WTC11 (cell line): ENCODE data around the gene IL4I1. TPM values are rescaled to one million over a fixed set of nuclear protein-coding genes. Genes with fewer than 3 reads are reported as not detected.

ENCODE experiments used
- ATAC-seq: fragments of 200-7000 bp; cut with Tn5 transposase; 2 replicates; pipeline ENCODE4 v1.10.0; 2021; ENCODE audit warnings: mild to moderate bottlenecking, moderate library complexity
- CTCF ChIA-PET: fragments of 300-600 bp; sonication (Branson Sonifier 250); formaldehyde crosslinking; loops from one replicate; lab custom pipeline; 2021; ENCODE audit warnings: antibody characterized with exemption; lab: Charles Lee
- POLR2A ChIA-PET: fragments of 350-600 bp; sonication (Branson Sonifier 250); formaldehyde crosslinking; loops from one replicate; lab custom pipeline; 2021; ENCODE audit warnings: antibody characterized with exemption; lab: Charles Lee
- DNase-seq: peaks from one replicate; pipeline ENCODE4 v3.0.0; 2021; ENCODE audit warnings: low spot score
- H3K27ac Mint-ChIP-seq: 2 replicates; pipeline ENCODE4 v1.8.0; 2021; ENCODE audit warnings: mixed read lengths
- H3K27me3 Mint-ChIP-seq: 2 replicates; pipeline ENCODE4 v1.8.0; 2021; ENCODE audit warnings: low read depth, mild to moderate bottlenecking, moderate library complexity, mixed read lengths
- H3K36me3 Mint-ChIP-seq: 2 replicates; pipeline ENCODE4 v1.8.0; 2021; ENCODE audit warnings: mixed read lengths
- H3K4me1 Mint-ChIP-seq: 2 replicates; pipeline ENCODE4 v1.8.0; 2022; ENCODE audit warnings: mixed read lengths
- H3K4me3 Mint-ChIP-seq: 2 replicates; pipeline ENCODE4 v1.8.0; 2021; ENCODE audit warnings: mild to moderate bottlenecking, moderate library complexity, mixed read lengths
- H3K9me3 Mint-ChIP-seq: 2 replicates; pipeline ENCODE4 v1.8.0; 2021; ENCODE audit warnings: mixed read lengths
- ATF3 ChIP-seq: sonication (generic); formaldehyde crosslinking; conservative IDR thresholded peaks from 2 replicates; pipeline ENCODE4 v1.8.1; 2022; ENCODE audit warnings: mild to moderate bottlenecking, missing genetic modification reagents
- ATF6 ChIP-seq: sonication (generic); formaldehyde crosslinking; IDR thresholded peaks from 2 replicates; pipeline ENCODE4 v1.8.1; 2023; ENCODE audit warnings: mild to moderate bottlenecking, missing genetic modification reagents
- ETV6 ChIP-seq: sonication (generic); formaldehyde crosslinking; IDR thresholded peaks from 2 replicates; pipeline ENCODE4 v1.8.1; 2022; ENCODE audit warnings: mild to moderate bottlenecking, missing genetic modification reagents
- FOXP1 ChIP-seq: sonication (generic); formaldehyde crosslinking; IDR thresholded peaks from 2 replicates; pipeline ENCODE4 v1.8.0; 2022; ENCODE audit warnings: missing genetic modification reagents, mild to moderate bottlenecking, moderate library complexity, borderline replicate concordance
- IRF1 ChIP-seq: sonication (generic); formaldehyde crosslinking; IDR thresholded peaks from 2 replicates; pipeline ENCODE4 v1.8.0; 2023; ENCODE audit warnings: missing genetic modification reagents
- JAZF1 ChIP-seq: fragments of 250-450 bp; sonication (Bioruptor Pico); IDR thresholded peaks from 2 replicates; pipeline ENCODE4 v1.9.0; 2021; ENCODE audit warnings: moderate library complexity, mild to moderate bottlenecking, inconsistent platforms
- JUN ChIP-seq: sonication (generic); formaldehyde crosslinking; IDR thresholded peaks from 2 replicates; pipeline ENCODE4 v1.8.0; 2023; ENCODE audit warnings: mild to moderate bottlenecking, missing genetic modification reagents
- NFE2L1 ChIP-seq: sonication (generic); formaldehyde crosslinking; IDR thresholded peaks from 2 replicates; pipeline ENCODE4 v1.8.1; 2023; ENCODE audit warnings: missing genetic modification reagents
- PREB ChIP-seq: sonication (generic); formaldehyde crosslinking; IDR thresholded peaks from 2 replicates; pipeline ENCODE4 v1.8.1; 2022; ENCODE audit warnings: mild to moderate bottlenecking, missing genetic modification reagents, moderate library complexity, borderline replicate concordance
- RELA ChIP-seq: sonication (generic); formaldehyde crosslinking; IDR thresholded peaks from 2 replicates; pipeline ENCODE4 v1.8.1; 2022; ENCODE audit warnings: missing genetic modification reagents, mild to moderate bottlenecking, borderline replicate concordance
- SP1 ChIP-seq: sonication (generic); formaldehyde crosslinking; conservative IDR thresholded peaks from 2 replicates; pipeline ENCODE4 v1.8.1; 2022; ENCODE audit warnings: missing genetic modification reagents
- TP53 ChIP-seq: sonication (generic); formaldehyde crosslinking; IDR thresholded peaks from 2 replicates; pipeline ENCODE4 v1.8.1; 2023; ENCODE audit warnings: mild to moderate bottlenecking, missing genetic modification reagents
- ZBTB21 ChIP-seq: sonication (generic); formaldehyde crosslinking; IDR thresholded peaks from 2 replicates; pipeline ENCODE4 v1.8.1; 2023; ENCODE audit warnings: mild to moderate bottlenecking, missing genetic modification reagents, borderline replicate concordance
- ZNF263 ChIP-seq: sonication (generic); formaldehyde crosslinking; IDR thresholded peaks from 2 replicates; pipeline ENCODE4 v1.8.1; 2022; ENCODE audit warnings: low read depth, mild to moderate bottlenecking, moderate library complexity, missing genetic modification reagents
- ZNF396 ChIP-seq: fragments of 250-450 bp; sonication (Bioruptor Pico); IDR thresholded peaks from 2 replicates; pipeline ENCODE4 v1.8.0; 2021; ENCODE audit warnings: mild to moderate bottlenecking, moderate library complexity, borderline replicate concordance
- ZNF425 ChIP-seq: fragments of 250-450 bp; sonication (Bioruptor Pico); conservative IDR thresholded peaks from 2 replicates; pipeline ENCODE4 v1.9.0; 2021; ENCODE audit warnings: mild to moderate bottlenecking
- total RNA-seq: library from RNA; stranded (reverse); gene quantifications from 3 replicates; pipeline ENCODE4 v1.2.3, GENCODE V29; 2021

IL4I1 gene
- total RNA-seq, 1 experiment from 2014 or later = 0.83 TPM

- H3K36me3 Mint-ChIP-seq = peaks cover 21% of the 10 kb centered on the region
- H3K27ac Mint-ChIP-seq = peak overlapping the region; percentile 95; the same call in 1 of the 2 replicates
Measured at GRCh38 chr19:49849433-49850220, 47.1 kb downstream of the IL4I1 start.

More at GRCh38 chr19:49849433-49850220, 47.1 kb downstream of the IL4I1 start:
- H3K4me1 Mint-ChIP-seq = peaks cover 22% of the 10 kb centered on the region
- H3K9me3 Mint-ChIP-seq = peaks cover 10% of the 10 kb centered on the region
- peak overlapping the region; percentile 86 for H3K4me3 Mint-ChIP-seq
- ChIA-PET CTCF (interaction anchor here (0.6 to 2.5 kb wide), 6 partner anchors 10 to 98 kb away, joined by 3 to 22 read pairs (median 4); partner anchors contain the start of gene FUZ), POLR2A (interaction anchor here (1.2 to 2.6 kb wide), 4 partner anchors 12 to 36 kb away, joined by 3 to 13 read pairs (median 6); partner anchors contain the start of gene FUZ)
- ATAC-seq (no peak), DNase-seq (no peak)
- TF ChIP-seq ZNF263 (CRISPR knock-in tag) (no peak), PREB (CRISPR knock-in tag) (no peak), JUN (CRISPR knock-in tag) (no peak), JAZF1 (CRISPR knock-in tag) (no peak), ATF3 (CRISPR knock-in tag) (no peak), ZBTB21 (CRISPR knock-in tag) (no peak), ZNF425 (CRISPR knock-in tag) (no peak), TP53 (no peak), ZNF396 (CRISPR knock-in tag) (no peak), NFE2L1 (CRISPR knock-in tag) (no peak), FOXP1 (CRISPR knock-in tag) (no peak), SP1 (no peak), IRF1 (no peak), ATF6 (CRISPR knock-in tag) (no peak), ETV6 (CRISPR knock-in tag) (no peak), RELA (CRISPR knock-in tag) (no peak)
- H3K27me3 Mint-ChIP-seq = peaks cover 3% of the 10 kb centered on the region; the same call in 1 of the 2 replicates
